ENCODE results near the gene RNF4. TPM values are rescaled to one million over a fixed set of nuclear protein-coding genes. Genes with fewer than 3 reads are reported as not detected.

Gene RNF4
- total RNA-seq, 1 donor from 2014 or later: 74.2 TPM

DNA sequence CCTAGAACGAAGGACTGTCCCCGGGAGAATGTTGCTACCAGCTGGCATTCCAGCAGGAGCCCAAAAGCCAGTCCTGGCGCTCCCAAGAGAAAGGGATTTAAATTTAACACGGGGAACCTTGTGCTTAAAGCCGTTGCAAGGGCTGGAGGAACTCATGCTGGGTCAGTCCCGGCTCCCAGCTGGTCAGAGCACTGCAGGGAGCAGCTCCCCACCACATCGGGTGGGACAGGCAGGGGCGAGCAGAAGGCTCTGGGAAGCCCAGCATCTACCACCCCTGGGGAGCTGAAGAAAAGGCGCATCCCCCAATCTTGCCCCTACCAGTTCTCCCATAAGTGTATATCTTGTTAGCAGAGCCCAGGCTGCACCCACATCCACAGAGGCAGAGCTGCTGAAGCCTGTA lies 34.5 kb upstream of the RNF4 start:
- DNase-seq (ENCODE audit: low read depth, low spot score): no peak
- Mint-ChIP-seq H3K36me3 (ENCODE audit: low read depth) (no peaks in the 10 kb centered on the region), H3K9me3 (no peaks in the 10 kb centered on the region), H3K4me3 (no peak overlapping the region), H3K4me1 (peaks cover 11% of the 10 kb centered on the region), H3K27me3 (ENCODE audit: low read depth) (no peaks in the 10 kb centered on the region), H3K27ac (ENCODE audit: unreplicated experiment) (no peak overlapping the region)
- TF ChIP-seq, protein P1, sequence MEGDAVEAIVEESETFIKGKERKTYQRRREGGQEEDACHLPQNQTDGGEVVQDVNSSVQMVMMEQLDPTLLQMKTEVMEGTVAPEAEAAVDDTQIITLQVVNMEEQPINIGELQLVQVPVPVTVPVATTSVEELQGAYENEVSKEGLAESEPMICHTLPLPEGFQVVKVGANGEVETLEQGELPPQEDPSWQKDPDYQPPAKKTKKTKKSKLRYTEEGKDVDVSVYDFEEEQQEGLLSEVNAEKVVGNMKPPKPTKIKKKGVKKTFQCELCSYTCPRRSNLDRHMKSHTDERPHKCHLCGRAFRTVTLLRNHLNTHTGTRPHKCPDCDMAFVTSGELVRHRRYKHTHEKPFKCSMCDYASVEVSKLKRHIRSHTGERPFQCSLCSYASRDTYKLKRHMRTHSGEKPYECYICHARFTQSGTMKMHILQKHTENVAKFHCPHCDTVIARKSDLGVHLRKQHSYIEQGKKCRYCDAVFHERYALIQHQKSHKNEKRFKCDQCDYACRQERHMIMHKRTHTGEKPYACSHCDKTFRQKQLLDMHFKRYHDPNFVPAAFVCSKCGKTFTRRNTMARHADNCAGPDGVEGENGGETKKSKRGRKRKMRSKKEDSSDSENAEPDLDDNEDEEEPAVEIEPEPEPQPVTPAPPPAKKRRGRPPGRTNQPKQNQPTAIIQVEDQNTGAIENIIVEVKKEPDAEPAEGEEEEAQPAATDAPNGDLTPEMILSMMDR (conservative IDR thresholded peaks at IDR 0.05): no peak

DNA sequence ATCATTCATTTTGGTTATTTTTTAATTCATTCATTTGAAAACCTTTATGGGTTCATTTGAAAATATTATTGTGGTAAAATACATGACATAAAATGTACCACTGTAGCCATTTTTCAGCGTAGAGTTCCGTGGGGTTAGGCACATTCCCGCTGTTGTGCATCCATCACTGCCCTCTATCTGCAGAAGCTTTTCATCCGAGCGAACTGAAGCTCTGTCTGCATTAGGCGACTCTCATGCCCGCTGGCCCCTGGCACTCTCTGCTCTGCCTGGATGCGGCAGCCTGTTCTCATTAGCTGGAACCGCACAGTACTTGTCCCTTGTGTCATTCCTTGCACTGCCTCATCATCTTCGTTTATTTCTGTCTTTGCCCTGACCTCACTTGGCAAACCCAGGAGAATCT lies 32.6 kb upstream of the RNF4 start:
- Mint-ChIP-seq H3K36me3 (ENCODE audit: low read depth) (no peaks in the 10 kb centered on the region), H3K27me3 (ENCODE audit: low read depth) (no peaks in the 10 kb centered on the region), H3K9me3 (no peaks in the 10 kb centered on the region), H3K4me1 (peaks cover 11% of the 10 kb centered on the region), H3K4me3 (no peak overlapping the region), H3K27ac (ENCODE audit: unreplicated experiment) (no peak overlapping the region)
- no peak for DNase-seq (ENCODE audit: low read depth, low spot score)
- TF ChIP-seq, protein P1 (conservative IDR thresholded peaks at IDR 0.05): no peak

DNA sequence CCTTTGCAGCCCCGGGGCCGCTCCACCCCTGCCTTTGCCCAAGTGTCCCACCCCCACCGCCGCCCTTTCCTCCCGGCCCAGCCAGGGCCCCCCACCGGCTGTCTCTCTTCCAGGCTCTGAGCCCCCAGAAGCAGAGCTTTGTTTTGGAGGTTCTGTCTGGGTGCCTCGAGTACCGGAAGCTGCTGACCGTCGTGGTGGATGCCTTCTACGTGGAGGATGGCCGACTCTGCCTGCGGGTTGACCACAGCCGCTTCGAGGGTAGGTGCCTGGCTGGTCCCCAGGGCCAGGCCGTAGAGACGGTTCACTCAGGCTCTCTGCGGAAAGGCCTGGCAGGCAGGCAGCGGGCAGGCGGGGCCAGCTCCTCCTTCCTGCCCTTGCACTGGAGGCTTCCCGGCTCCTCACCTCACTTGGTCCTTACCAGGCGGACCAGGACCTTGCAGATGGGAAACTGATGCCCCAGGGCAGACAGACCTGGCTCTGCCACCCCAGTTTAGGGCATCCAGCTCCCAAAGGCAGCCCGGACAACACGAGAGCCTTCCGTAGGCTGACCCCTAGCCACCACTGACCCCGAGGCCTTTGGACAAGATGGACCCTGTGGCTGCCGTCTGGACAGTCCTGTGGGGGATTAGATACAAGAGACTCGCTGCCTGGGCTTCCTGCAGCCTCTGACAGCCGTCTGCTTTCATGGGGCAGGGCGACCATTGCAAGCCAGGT lies 32.0 kb upstream of the RNF4 start:
- DNase-seq (ENCODE audit: low read depth, low spot score): no peak
- H3K9me3 Mint-ChIP-seq: no peaks in the 10 kb centered on the region
- peaks cover 11% of the 10 kb centered on the region for H3K4me1 Mint-ChIP-seq
- TF ChIP-seq, protein P1 (conservative IDR thresholded peaks at IDR 0.05): no peak
- no peaks in the 10 kb centered on the region for H3K36me3 Mint-ChIP-seq (ENCODE audit: low read depth)
- H3K27me3 Mint-ChIP-seq (ENCODE audit: low read depth): no peaks in the 10 kb centered on the region
- H3K27ac Mint-ChIP-seq (ENCODE audit: unreplicated experiment): no peak overlapping the region
- no peak overlapping the region for H3K4me3 Mint-ChIP-seq

DNA sequence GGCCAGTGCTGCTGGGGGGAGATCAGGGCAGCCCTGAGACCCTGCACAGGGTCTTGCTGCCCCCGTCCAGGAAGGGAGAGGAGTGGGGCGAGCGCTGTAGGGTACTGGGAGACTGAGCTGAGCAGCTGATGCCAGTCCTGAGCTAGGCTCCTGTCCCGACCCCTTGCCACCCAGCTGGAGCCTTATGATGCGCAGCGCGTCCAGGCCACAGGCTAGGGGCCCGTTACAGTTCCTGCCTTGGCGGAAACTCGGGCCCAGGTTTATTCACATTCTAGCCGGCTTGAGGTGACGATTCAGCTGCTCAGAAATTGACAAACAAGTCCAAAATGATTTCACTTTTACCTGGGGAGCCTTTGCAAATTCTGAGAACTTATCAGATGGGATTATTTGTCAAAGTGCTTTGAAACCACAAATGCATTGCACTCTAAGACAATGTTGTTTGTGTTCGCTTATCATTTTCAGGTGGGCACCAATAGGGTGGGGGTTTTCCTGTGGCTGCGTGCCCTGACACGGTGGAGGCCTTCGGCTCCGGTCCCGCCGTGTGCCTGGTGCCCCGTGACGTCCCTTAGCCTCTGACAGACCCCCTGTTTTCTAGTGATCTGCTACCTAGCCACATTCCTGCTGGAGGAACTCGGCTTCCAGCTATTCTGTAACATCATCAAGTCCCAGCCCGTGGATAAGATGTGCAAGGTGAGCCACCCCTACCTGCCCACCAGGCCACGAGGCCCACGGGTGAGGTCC lies 31.3 kb upstream of the RNF4 start:
- TF ChIP-seq, protein P1 (conservative IDR thresholded peaks at IDR 0.05): no peak
- DNase-seq (ENCODE audit: low read depth, low spot score): no peak
- H3K27me3 Mint-ChIP-seq (ENCODE audit: low read depth): no peaks in the 10 kb centered on the region
- no peak overlapping the region for H3K4me3 Mint-ChIP-seq
- H3K27ac Mint-ChIP-seq (ENCODE audit: unreplicated experiment): no peak overlapping the region
- H3K36me3 Mint-ChIP-seq (ENCODE audit: low read depth): no peaks in the 10 kb centered on the region
- H3K9me3 Mint-ChIP-seq: no peaks in the 10 kb centered on the region
- H3K4me1 Mint-ChIP-seq: peaks cover 11% of the 10 kb centered on the region

DNA sequence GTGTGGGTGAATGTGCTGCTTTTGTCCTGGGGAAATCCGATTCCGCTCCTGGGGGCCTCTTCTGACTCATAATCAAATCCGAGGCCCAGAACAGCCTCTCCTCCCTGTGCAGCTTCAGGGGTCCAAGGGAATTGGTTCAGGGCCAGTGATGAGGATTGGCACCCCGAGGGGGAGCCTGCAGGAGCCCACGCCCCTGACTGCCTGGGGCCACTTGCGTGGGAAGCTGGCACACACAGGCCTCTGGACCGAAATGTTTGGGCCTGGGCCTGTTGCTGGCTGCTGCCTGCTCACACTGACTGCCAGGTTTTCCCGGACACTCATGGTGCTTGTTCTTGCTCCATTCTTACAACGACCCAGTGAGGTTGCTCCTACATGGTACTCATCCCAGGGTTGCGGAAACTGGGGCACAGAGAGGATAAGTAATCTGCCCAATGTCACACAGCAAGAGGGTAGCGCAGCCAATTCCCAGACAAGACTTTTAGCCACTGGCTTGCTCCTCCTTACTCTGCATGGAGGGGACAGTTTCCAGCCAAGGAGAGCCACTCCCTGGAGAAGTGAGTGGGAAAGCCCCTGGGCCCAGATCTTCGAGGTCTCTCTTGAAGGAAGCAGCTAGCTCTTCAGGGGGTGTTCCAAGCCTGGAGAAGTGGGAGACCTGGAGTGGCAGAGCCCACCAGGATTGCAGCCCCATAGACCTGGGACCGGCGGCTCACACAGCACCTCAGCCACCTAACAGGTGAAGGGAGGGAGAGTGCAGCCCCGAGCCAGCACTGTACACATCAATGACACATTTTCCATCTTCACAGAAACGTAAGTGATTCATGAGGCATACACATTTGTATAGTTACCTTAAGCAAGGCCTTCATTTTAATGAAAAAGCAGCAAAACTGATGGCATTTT lies 29.8 kb upstream of the RNF4 start:
- H3K9me3 Mint-ChIP-seq: no peaks in the 10 kb centered on the region
- no peak overlapping the region for H3K27ac Mint-ChIP-seq (ENCODE audit: unreplicated experiment)
- no peak for DNase-seq (ENCODE audit: low read depth, low spot score)

More for the DNA sequence above, 29.8 kb upstream of the RNF4 start:
- TF ChIP-seq, protein P1 (conservative IDR thresholded peaks at IDR 0.05): no peak
- Mint-ChIP-seq H3K4me1 (peaks cover under 1% of the 10 kb centered on the region), H3K4me3 (no peak overlapping the region), H3K36me3 (ENCODE audit: low read depth) (no peaks in the 10 kb centered on the region), H3K27me3 (ENCODE audit: low read depth) (no peaks in the 10 kb centered on the region)

All from neural crest cell (in vitro differentiated cells).